Glomerular visceral epithelial cell (primary cell): ENCODE measurements around the gene KRTAP20-2.

Experiments used
- DNase-seq: peaks from one replicate; pipeline ENCODE4 v3.0.0-alpha.2; 2016; ENCODE audit errors: extremely low spot score

KRTAP20-2 gene

DNA sequence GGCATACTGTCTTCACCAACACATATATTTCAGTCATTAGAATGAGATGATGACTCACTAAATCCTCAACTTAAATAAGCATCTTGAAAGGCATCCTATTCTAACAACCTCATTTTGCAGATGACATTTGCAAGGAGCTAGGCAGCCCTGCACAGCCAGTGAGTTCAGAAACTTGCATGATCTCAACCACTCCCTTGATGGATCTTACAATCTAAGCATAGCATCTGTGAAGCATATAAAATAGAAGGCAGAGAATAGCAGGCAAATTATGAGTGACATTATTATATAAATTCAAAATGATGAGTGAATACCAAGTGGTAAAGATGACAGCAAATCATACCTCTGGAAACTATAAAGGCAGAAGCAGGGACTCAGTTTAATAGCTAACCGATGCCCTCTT lies 39.3 kb downstream of the KRTAP20-2 start:
- no peak for DNase-seq

- DNase-seq: no peak
These were observed 41.7 kb downstream of the KRTAP20-2 start for GRCh38 chr21:30676737-30677136.

DNA sequence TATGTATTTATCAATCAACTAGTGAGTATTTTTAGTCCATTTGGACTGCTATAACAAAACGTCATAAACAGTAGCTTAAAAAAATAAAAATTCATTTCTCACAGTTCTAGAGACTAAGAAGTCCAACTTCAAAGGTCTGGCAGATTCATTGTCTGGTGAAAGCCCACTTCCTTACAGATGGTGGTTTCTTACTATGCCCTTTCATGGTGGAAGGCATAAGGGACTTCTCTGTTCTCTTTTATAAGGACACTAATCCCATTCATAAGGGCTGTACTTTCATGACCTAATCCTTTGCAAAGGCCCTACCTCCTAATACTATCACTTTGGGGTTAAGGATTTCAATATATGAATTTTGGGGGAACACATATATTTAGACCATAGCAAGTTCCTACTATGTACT lies 45.6 kb downstream of the KRTAP20-2 start:
- DNase-seq: no peak

DNA sequence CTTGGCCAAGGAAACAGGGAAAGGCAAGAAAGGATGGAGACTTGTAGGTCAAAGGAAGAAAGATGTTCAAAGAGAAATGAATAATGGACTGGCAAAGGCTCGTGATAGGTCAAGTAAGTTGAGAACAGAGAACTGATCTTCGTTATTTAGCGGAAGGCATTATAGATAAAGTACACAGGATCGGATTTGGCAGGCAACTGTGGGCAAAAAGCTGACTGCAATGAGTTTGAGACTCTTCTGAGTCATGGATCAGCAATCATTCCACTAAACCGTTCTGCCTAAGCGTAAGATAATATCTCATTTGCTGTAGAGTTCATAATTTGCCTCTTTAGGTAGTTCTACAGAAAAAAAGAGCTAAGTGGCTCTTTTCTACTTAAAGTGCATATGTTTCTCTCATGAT lies 49.5 kb downstream of the KRTAP20-2 start:
- DNase-seq: no peak
